HG02588 (cell line): ENCODE results near the gene UFL1.

ENCODE experiments used
- ATAC-seq: cut with Tn5 transposase; IDR thresholded peaks from one replicate; pipeline ENCODE4 v1.9.1; 2021; ENCODE audit warnings: mild to moderate bottlenecking, moderate library complexity; ENCODE audit not compliant: unreplicated experiment

The UFL1 gene

GRCh38 chr6:96571551-96571950, 49.9 kb downstream of the UFL1 start:
- ATAC-seq, result no peak

GRCh38 chr6:96575359-96575758, 53.8 kb downstream of the UFL1 start:
- ATAC-seq, result no peak

- ATAC-seq, result no peak
These were observed 54.6 kb downstream of the UFL1 start for GRCh38 chr6:96576221-96576620.

- no peak for ATAC-seq
These were observed 60.4 kb downstream of the UFL1 start for GRCh38 chr6:96582021-96582420.

GRCh38 chr6:96582436-96582835, 60.8 kb downstream of the UFL1 start:
- no peak for ATAC-seq

GRCh38 chr6:96604420-96604819, 82.8 kb downstream of the UFL1 start:
- no peak for ATAC-seq
